Mammary epithelial cell (primary cell): ENCODE data around the gene RBM3.

Source experiments
- CTCF ChIP-seq, 2 donors: IDR thresholded peaks in 1 of 2; conservative IDR thresholded peaks in 1 of 2; 2 replicates each; pipeline ENCODE4 v1.5.1; 2011 to 2012; ENCODE audit warnings: inconsistent platforms in 2 of 2, low read length in 2 of 2, mild to moderate bottlenecking in 2 of 2, control low read depth in 1 of 2, low read depth in 1 of 2; ENCODE audit not compliant: insufficient read depth in 1 of 2; ENCODE audit errors: extremely low read depth in 1 of 2
- EZH2 ChIP-seq: IDR thresholded peaks from 2 replicates; pipeline ENCODE4 v1.6.1; 2012; ENCODE audit warnings: low read length, inconsistent platforms, borderline replicate concordance

- TF ChIP-seq CTCF (conservative IDR thresholded peaks at IDR 0.05 in 1 of 2, IDR thresholded peaks at IDR 0.05 in 1 of 2; ENCODE audit: extremely low read depth in 1 of 2, insufficient read depth in 1 of 2, low read depth in 1 of 2, low read length in 2 of 2) (no peak), EZH2 (no peak)
Measured at GRCh38 chrX:48599341-48599740, 25.1 kb downstream of the RBM3 start.
